ENCODE measurements around the gene MYLK4.

DNA sequence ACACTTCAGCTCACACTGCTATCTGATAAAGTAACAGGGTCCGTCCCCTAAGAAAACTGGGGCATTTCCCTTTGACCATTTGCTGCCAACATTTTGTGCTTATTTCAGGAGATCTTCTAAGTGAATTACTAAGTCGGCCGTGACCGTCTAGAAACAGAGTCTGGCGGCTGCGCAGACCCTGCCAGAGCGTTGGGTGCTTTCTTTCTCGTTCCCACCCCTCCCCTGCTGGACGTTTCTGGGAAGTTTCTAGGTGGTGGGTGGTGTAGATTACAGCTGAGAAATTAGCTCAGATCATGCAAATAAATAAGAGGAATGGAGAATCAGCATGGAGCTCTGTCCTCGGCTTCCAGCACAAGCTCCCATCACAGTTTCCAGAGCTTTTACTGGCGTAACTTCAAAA lies 128.1 kb downstream of the MYLK4 start:
- no peak for TF ChIP-seq CTCF (conservative IDR thresholded peaks at IDR 0.05)
- no peak for TF ChIP-seq EZH2 (IDR thresholded peaks at IDR 0.05; ENCODE audit: low read depth)
